Measurements from ENCODE around the gene ARID5B.
A peak's percentile ranks its signal among the peaks of the same experiment; 100 is the strongest.

GRCh38 chr10:61904733-61905725, 3.5 kb downstream of the ARID5B start:
- TF ChIP-seq, protein P1, sequence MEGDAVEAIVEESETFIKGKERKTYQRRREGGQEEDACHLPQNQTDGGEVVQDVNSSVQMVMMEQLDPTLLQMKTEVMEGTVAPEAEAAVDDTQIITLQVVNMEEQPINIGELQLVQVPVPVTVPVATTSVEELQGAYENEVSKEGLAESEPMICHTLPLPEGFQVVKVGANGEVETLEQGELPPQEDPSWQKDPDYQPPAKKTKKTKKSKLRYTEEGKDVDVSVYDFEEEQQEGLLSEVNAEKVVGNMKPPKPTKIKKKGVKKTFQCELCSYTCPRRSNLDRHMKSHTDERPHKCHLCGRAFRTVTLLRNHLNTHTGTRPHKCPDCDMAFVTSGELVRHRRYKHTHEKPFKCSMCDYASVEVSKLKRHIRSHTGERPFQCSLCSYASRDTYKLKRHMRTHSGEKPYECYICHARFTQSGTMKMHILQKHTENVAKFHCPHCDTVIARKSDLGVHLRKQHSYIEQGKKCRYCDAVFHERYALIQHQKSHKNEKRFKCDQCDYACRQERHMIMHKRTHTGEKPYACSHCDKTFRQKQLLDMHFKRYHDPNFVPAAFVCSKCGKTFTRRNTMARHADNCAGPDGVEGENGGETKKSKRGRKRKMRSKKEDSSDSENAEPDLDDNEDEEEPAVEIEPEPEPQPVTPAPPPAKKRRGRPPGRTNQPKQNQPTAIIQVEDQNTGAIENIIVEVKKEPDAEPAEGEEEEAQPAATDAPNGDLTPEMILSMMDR (conservative IDR thresholded peaks at IDR 0.05; ENCODE audit: low read depth in 2 of 2), result peak; percentile 28 to 34; a peak in 2 of 4 replicates
- no peak for TF ChIP-seq CREB1 (CRISPR knock-in tag; IDR thresholded peaks at IDR 0.05; ENCODE audit: low read depth)
- no peak for TF ChIP-seq EZH2 (IDR thresholded peaks at IDR 0.05; ENCODE audit: low read depth, unreplicated experiment)
- TF ChIP-seq EZH2phosphoT487 (IDR thresholded peaks at IDR 0.05; ENCODE audit: unreplicated experiment), result no peak
- no peak for TF ChIP-seq POLR2AphosphoS5 (IDR thresholded peaks at IDR 0.05; ENCODE audit: low read depth)
- TF ChIP-seq, protein P2, sequence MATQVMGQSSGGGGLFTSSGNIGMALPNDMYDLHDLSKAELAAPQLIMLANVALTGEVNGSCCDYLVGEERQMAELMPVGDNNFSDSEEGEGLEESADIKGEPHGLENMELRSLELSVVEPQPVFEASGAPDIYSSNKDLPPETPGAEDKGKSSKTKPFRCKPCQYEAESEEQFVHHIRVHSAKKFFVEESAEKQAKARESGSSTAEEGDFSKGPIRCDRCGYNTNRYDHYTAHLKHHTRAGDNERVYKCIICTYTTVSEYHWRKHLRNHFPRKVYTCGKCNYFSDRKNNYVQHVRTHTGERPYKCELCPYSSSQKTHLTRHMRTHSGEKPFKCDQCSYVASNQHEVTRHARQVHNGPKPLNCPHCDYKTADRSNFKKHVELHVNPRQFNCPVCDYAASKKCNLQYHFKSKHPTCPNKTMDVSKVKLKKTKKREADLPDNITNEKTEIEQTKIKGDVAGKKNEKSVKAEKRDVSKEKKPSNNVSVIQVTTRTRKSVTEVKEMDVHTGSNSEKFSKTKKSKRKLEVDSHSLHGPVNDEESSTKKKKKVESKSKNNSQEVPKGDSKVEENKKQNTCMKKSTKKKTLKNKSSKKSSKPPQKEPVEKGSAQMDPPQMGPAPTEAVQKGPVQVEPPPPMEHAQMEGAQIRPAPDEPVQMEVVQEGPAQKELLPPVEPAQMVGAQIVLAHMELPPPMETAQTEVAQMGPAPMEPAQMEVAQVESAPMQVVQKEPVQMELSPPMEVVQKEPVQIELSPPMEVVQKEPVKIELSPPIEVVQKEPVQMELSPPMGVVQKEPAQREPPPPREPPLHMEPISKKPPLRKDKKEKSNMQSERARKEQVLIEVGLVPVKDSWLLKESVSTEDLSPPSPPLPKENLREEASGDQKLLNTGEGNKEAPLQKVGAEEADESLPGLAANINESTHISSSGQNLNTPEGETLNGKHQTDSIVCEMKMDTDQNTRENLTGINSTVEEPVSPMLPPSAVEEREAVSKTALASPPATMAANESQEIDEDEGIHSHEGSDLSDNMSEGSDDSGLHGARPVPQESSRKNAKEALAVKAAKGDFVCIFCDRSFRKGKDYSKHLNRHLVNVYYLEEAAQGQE (IDR thresholded peaks at IDR 0.05; ENCODE audit: unreplicated experiment), result no peak
- no peak for TF ChIP-seq JUNB (IDR thresholded peaks at IDR 0.05; ENCODE audit: unreplicated experiment)

Measured in GM23338 (cell line).